ENCODE measurements around the gene MBD1.
A peak's percentile ranks its signal among the peaks of the same experiment; 100 is the strongest.
"Not testable (repeated sequence)": the region's sequence is repeated elsewhere in the genome, so short reads cannot be mapped to it uniquely, and the experiment has no call there.

The MBD1 gene

GRCh38 chr18:50289108-50289443, 7.8 kb upstream of the MBD1 start:
- no peak for DNase-seq

GRCh38 chr18:50288348-50289107, 7.2 kb upstream of the MBD1 start:
- not testable (repeated sequence) for DNase-seq

GRCh38 chr18:50287441-50288347, 6.4 kb upstream of the MBD1 start, which contains the start of gene CXXC1:
Gene CXXC1 (minus strand): TSS chr18:50287692. CDS start chr18:50287589, 103 bp downstream.
- DNase-seq = peak; percentile 95

- DNase-seq = no peak
These were observed 5.7 kb upstream of the MBD1 start for GRCh38 chr18:50287028-50287440.

- peak; percentile 72 for DNase-seq
These were observed 5.2 kb upstream of the MBD1 start for GRCh38 chr18:50286391-50287027.

GRCh38 chr18:50285631-50286321, 4.5 kb upstream of the MBD1 start:
- DNase-seq = no peak

- no peak for DNase-seq
These were observed 3.7 kb upstream of the MBD1 start for GRCh38 chr18:50285071-50285470.

GRCh38 chr18:50284255-50284885, 3.0 kb upstream of the MBD1 start:
- no peak for DNase-seq

GRCh38 chr18:50283469-50284209, 2.3 kb upstream of the MBD1 start:
- no peak for DNase-seq

GRCh38 chr18:50282521-50283335, 1.4 kb upstream of the MBD1 start:
- no peak for DNase-seq

GRCh38 chr18:50281972-50282520, 723 bp upstream of the MBD1 start:
- DNase-seq = no peak

GRCh38 chr18:50280707-50281294, 522 bp downstream of the MBD1 start:
- DNase-seq = no peak

- DNase-seq = no peak
These were observed 1.6 kb downstream of the MBD1 start for GRCh38 chr18:50279752-50280151.

- DNase-seq = no peak
These were observed 3.4 kb downstream of the MBD1 start for GRCh38 chr18:50277942-50278341.

GRCh38 chr18:50276452-50276851, 4.9 kb downstream of the MBD1 start:
- no peak for DNase-seq

- DNase-seq = no peak
These were observed 5.8 kb downstream of the MBD1 start for GRCh38 chr18:50275503-50276036.

GRCh38 chr18:50274941-50275340, 6.4 kb downstream of the MBD1 start:
- DNase-seq = no peak

- no peak for DNase-seq
These were observed 7.3 kb downstream of the MBD1 start for GRCh38 chr18:50274044-50274442.

GRCh38 chr18:50273203-50274043, 7.9 kb downstream of the MBD1 start:
- DNase-seq = no peak
